ENCODE results near the gene ATP2A1. TPM values are rescaled to one million over a fixed set of nuclear protein-coding genes. Genes with fewer than 3 reads are reported as not detected.

Gene ATP2A1
- total RNA-seq, 1 experiment from 2014 or later: 2.9 TPM

DNA sequence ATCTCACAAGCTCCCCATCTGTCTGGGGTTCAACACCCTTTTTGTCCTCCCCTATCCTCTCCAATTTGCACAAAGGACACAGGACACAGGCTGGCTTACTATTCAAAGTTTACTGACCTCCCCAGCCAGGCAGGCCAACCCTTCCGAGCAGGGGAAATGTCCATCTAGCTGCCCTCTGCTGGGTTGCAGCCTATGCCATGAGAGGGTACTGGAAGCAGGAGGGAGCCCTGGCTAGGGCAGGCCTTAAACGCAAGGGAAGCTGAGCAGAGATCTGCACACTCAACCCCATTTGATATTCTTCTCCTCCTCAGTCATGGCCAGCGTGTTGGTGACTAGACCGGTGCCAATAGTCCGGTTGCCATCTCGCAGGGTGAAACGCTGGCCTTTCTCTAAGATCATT, 35.6 kb upstream of the ATP2A1 start:
- DNase-seq (ENCODE audit: low read depth, low spot score) (no peak), ATAC-seq (no peak)
- Histone ChIP-seq H3K36me3 (ENCODE audit: control insufficient read depth, insufficient read depth, low read length) (peaks cover 6% of the 10 kb centered on the region), H3K4me3 (ENCODE audit: low read depth in 2 of 2, low read length in 2 of 2) (no peak overlapping the region), H3K27ac (ENCODE audit: low read length) (no peak overlapping the region), H3K4me1 (ENCODE audit: control insufficient read depth, insufficient read depth, low read length) (peaks cover 6% of the 10 kb centered on the region; the same call in 1 of the 2 replicates), H3K27me3 (ENCODE audit: control insufficient read depth, insufficient read depth, low read length) (no peaks in the 10 kb centered on the region), H3K9me3 (ENCODE audit: control insufficient read depth, insufficient read depth, low read depth, low read length) (no peaks in the 10 kb centered on the region)
- ChIA-PET CTCF (interaction anchor here (0.5 to 0.6 kb wide), 2 partner anchors 54 to 103 kb away, joined by 3 to 6 read pairs; no protein-coding TSS in a partner anchor), POLR2A (no interaction called here)
- no TSS peak for BruUV-seq (replicated peaks)
- 0 out of 2 replicates have a peak, but pooled peaks have one; percentile 30 for TF ChIP-seq POLR2AphosphoS5 (IDR thresholded peaks at IDR 0.05; ENCODE audit: low read depth, low read length)
- TF ChIP-seq, protein P1, sequence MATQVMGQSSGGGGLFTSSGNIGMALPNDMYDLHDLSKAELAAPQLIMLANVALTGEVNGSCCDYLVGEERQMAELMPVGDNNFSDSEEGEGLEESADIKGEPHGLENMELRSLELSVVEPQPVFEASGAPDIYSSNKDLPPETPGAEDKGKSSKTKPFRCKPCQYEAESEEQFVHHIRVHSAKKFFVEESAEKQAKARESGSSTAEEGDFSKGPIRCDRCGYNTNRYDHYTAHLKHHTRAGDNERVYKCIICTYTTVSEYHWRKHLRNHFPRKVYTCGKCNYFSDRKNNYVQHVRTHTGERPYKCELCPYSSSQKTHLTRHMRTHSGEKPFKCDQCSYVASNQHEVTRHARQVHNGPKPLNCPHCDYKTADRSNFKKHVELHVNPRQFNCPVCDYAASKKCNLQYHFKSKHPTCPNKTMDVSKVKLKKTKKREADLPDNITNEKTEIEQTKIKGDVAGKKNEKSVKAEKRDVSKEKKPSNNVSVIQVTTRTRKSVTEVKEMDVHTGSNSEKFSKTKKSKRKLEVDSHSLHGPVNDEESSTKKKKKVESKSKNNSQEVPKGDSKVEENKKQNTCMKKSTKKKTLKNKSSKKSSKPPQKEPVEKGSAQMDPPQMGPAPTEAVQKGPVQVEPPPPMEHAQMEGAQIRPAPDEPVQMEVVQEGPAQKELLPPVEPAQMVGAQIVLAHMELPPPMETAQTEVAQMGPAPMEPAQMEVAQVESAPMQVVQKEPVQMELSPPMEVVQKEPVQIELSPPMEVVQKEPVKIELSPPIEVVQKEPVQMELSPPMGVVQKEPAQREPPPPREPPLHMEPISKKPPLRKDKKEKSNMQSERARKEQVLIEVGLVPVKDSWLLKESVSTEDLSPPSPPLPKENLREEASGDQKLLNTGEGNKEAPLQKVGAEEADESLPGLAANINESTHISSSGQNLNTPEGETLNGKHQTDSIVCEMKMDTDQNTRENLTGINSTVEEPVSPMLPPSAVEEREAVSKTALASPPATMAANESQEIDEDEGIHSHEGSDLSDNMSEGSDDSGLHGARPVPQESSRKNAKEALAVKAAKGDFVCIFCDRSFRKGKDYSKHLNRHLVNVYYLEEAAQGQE (IDR thresholded peaks at IDR 0.05; ENCODE audit: insufficient read depth in 1 of 2, low read depth in 2 of 2, low read length in 1 of 2): no peak
- intact Hi-C loops (cut with micrococcal nuclease; ENCODE audit: unreplicated experiment): loop anchor here (10.0 kb wide), 1 partner anchor 102 kb away; no protein-coding TSS in a partner anchor
- in situ Hi-C loops (cut with HindIII; ENCODE audit: low pct_unique_long_range_greater_than_20kb, low sequenced_read_pairs): no loop called here

DNA sequence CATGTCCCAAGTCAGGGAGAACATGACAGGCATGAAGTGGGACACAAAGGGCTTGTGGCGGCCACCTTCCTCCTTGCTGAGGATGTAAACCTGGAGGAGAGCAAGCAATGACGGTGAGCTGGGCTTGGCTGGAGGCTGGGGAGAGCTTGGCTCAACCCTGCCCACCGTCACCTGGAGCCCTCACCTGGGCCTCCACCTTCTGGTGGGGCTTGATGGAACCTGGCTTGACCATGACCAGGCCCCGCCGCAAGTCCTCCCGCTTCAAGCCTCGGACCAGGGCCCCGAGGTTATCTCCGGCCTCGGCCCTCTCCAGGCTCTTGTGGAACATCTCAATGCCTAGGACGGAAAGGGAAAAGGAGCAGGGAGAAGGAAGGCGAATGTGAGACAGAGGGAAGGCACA, 34.5 kb upstream of the ATP2A1 start:
- ChIA-PET POLR2A (no interaction called here), CTCF (no interaction called here)
- no peak for TF ChIP-seq TCF7L2 (IDR thresholded peaks at IDR 0.05; ENCODE audit: low read depth, low read length)
- TF ChIP-seq, protein P1 (IDR thresholded peaks at IDR 0.05; ENCODE audit: insufficient read depth in 1 of 2, low read depth in 2 of 2, low read length in 1 of 2): no peak
- TF ChIP-seq, protein P2, sequence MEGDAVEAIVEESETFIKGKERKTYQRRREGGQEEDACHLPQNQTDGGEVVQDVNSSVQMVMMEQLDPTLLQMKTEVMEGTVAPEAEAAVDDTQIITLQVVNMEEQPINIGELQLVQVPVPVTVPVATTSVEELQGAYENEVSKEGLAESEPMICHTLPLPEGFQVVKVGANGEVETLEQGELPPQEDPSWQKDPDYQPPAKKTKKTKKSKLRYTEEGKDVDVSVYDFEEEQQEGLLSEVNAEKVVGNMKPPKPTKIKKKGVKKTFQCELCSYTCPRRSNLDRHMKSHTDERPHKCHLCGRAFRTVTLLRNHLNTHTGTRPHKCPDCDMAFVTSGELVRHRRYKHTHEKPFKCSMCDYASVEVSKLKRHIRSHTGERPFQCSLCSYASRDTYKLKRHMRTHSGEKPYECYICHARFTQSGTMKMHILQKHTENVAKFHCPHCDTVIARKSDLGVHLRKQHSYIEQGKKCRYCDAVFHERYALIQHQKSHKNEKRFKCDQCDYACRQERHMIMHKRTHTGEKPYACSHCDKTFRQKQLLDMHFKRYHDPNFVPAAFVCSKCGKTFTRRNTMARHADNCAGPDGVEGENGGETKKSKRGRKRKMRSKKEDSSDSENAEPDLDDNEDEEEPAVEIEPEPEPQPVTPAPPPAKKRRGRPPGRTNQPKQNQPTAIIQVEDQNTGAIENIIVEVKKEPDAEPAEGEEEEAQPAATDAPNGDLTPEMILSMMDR (IDR thresholded peaks at IDR 0.05): no peak
- TF ChIP-seq POLR2AphosphoS5 (IDR thresholded peaks at IDR 0.05; ENCODE audit: low read depth, low read length): no peak
- no peak for TF ChIP-seq SIN3A (IDR thresholded peaks at IDR 0.05; ENCODE audit: borderline replicate concordance, insufficient read depth, low read depth, low read length)
- peaks cover 6% of the 10 kb centered on the region; the same call in 1 of the 2 replicates for H3K4me1 ChIP-seq (ENCODE audit: control insufficient read depth, insufficient read depth, low read length)
- intact Hi-C loops (cut with micrococcal nuclease; ENCODE audit: unreplicated experiment): loop anchor here (10.0 kb wide), 1 partner anchor 101 kb away; no protein-coding TSS in a partner anchor
- no peak overlapping the region for H3K4me3 ChIP-seq (ENCODE audit: low read depth in 2 of 2, low read length in 2 of 2)
- peaks cover 3% of the 10 kb centered on the region for H3K36me3 ChIP-seq (ENCODE audit: control insufficient read depth, insufficient read depth, low read length)
- H3K27me3 ChIP-seq (ENCODE audit: control insufficient read depth, insufficient read depth, low read length): no peaks in the 10 kb centered on the region
- no TSS peak for BruUV-seq (replicated peaks)
- DNase-seq (ENCODE audit: low read depth, low spot score): no peak
- H3K9me3 ChIP-seq (ENCODE audit: control insufficient read depth, insufficient read depth, low read depth, low read length): no peaks in the 10 kb centered on the region
- in situ Hi-C loops (cut with HindIII; ENCODE audit: low pct_unique_long_range_greater_than_20kb, low sequenced_read_pairs): no loop called here
- ATAC-seq: no peak
- no peak overlapping the region for H3K27ac ChIP-seq (ENCODE audit: low read length)

Data from Panc1 (cell line).